GM12801 (cell line): ENCODE data around the gene CBFA2T3.

Experiments used
- TF ChIP-seq, protein P1 (sequence below): IDR thresholded peaks from one replicate; pipeline ENCODE4 v1.5.1; 2011; ENCODE audit warnings: control low read depth; ENCODE audit not compliant: insufficient read length; ENCODE audit errors: extremely low read depth

Gene CBFA2T3

DNA sequence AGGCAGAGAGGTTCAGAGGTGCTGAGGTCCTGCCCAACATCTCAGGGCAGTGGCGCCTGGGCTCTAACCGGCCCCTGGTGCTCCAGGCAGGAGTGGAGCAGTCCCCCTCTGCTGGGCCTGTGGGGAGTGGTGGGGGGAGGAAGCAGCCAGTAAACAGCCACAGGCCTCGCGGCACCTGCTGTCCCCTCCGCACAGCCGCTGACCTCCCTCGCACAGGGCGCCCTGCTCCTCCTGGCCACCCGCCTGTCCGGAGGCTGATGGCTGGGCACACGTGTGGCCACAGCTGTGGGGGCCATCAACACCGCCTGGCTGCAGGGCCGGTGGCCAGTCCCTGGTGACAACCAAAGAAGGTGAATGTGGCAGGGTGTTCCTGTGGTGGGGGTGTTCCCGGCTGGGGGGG, 73.7 kb downstream of the CBFA2T3 start:
- TF ChIP-seq, protein P1, sequence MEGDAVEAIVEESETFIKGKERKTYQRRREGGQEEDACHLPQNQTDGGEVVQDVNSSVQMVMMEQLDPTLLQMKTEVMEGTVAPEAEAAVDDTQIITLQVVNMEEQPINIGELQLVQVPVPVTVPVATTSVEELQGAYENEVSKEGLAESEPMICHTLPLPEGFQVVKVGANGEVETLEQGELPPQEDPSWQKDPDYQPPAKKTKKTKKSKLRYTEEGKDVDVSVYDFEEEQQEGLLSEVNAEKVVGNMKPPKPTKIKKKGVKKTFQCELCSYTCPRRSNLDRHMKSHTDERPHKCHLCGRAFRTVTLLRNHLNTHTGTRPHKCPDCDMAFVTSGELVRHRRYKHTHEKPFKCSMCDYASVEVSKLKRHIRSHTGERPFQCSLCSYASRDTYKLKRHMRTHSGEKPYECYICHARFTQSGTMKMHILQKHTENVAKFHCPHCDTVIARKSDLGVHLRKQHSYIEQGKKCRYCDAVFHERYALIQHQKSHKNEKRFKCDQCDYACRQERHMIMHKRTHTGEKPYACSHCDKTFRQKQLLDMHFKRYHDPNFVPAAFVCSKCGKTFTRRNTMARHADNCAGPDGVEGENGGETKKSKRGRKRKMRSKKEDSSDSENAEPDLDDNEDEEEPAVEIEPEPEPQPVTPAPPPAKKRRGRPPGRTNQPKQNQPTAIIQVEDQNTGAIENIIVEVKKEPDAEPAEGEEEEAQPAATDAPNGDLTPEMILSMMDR, result no peak

DNA sequence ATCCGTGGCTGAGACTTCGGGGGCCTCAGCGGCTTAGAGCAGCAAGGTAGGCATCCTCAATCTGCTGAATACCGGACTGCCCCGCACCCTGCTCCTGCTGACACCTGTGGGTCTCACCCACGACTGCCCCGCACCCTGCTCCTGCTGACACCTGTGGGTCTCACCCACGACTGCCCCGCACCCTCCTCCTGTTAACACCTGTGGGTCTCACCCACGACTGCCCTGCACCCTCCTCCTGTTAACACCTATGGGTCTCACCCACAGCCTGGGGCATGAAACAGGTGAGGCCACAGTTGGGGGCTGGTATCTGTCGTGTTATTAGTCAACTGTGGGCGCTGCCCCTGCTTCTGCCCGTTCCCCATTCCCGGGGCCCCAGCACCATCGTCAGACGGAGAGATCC, 74.3 kb downstream of the CBFA2T3 start:
- TF ChIP-seq, protein P1, result no peak

DNA sequence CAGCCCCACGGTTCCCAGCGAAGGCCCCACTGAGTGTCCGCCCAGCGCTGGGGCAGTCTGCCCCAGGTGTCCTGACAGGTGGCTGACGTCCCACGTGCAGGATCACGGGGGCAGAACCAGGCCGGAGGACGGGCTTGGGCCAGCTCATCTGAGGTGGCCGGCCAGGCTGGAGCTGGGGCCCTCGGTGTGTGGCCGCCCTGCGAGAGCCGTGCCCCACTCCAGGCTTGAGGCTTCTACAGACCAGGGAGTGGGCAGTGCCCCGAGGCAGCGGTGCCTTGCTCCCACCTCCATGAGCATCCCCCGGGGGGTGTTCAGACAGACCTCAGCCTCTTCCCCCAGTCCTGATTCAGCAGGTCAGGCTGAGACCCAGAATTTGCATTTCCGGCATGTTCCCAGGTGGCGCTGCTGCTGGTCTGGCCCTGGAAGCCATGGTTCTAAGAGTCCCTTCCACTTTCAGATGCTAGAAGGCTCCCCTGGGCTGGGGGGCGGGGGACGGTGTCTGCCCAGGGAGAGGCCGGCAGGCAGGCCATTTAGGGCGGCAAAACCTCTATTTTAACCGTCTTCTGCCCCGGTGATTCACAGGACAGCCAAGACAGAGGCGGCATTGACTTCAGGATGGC, 75.2 kb downstream of the CBFA2T3 start:
- TF ChIP-seq, protein P1, result no peak

DNA sequence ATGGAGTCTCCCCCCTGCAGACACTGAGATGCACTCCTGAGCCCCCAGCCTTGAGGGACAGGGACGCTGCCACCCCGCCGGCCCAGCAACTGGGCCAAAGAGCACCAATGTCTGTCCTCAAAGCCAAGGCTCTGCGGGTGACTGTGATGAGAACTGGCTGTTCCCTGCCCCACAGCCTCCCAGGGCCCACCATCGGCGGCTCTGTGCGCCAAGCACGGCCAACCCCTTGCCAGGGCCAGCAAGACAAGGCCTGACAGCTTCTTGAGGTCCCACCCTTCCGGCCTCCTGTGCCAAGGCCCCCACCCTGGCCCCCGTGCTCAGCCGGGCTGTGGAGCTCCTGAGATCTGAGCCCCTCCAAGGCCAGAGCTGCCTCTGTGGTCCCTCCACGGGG, 76.3 kb downstream of the CBFA2T3 start:
- TF ChIP-seq, protein P1, result no peak

DNA sequence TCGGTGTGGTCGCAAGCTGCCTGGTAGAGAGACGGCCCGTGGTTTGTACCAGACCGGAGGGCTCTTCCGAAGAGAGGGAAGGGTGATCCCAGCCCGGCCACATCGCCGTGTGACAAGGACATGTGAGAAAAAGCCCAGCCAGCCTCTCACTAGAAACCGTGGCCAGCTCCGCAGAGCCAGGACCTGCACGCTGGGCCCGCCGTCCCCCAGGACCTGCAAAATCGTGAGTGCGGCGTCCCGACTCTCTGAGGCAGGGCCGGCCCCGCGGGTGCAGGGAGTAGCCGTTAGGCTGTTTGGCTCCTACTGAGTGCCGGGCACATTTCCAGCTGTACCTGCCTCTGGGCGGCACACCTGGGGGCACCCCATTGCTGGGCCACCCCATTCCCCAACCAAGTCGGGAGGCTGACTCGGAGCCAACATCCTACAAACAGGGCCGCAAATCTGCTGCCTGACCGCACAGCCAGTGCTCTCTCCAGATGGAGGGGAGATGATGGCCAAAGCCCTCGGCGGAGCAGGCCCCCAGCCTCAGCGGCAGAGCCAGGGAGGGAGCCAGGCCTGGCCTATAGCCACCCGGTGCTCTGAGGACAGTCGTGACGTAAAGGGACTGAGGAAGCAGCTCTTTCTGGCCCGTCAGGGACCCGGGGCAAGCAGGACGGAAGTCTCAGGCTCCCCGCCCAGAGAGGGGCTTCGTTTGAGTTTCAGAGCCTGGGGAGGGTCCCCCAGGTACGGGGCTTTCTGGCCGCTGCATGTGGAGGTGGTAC, 76.9 kb downstream of the CBFA2T3 start:
- TF ChIP-seq, protein P1, result no peak

DNA sequence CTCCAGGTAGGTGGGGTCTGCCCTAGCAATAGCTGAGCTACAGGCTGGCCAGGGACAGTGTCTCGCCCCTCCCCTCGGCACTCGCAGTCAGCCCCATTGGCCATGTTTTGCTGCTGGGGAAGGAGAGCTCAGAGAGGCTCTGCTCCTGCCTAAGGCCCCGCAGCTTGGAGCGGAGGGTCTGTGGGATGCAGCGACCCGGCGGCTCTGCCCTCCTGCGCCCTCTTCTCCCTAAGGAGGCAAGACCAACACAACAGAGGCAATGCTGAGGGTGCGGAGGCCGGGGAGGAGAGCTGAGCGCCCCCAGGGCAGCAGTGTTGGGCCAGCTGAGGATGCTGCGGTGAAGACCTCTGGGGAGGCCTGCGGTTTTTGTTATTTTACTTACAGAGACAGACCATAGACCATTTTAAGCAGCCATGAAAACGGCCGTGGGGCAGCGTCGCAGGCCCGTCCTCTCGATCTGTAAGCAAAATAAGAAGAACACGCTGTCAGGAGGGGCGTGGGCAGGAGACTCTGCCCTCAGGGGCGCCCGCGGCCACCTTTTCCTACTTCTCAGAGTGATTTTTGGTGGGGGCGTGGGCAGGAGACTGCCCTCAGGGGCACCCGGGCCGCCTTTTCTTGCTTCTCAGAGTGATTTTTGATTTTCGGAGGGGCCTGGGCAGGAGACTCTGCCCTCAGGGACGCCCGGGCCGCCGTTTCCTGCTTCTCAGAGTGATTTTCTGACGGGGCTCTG, 79.1 kb downstream of the CBFA2T3 start:
- TF ChIP-seq, protein P1, result no peak
